NCI-H2227 (cell line): ENCODE data around the gene TMTC1.
"Not testable (repeated sequence)": the region's sequence is repeated elsewhere in the genome, so short reads cannot be mapped to it uniquely, and the experiment has no call there.

Experiments used
- DNase-seq: peaks from one replicate; lab custom pipeline; 2025; ENCODE audit not compliant: unreplicated experiment; lab: John Stamatoyannopoulos, UW

The TMTC1 gene

GRCh38 chr12:29578731-29579130 lies 205.0 kb downstream of the TMTC1 start:
- no peak for DNase-seq

GRCh38 chr12:29578070-29578469 lies 205.7 kb downstream of the TMTC1 start:
- no peak for DNase-seq

GRCh38 chr12:29574500-29574899 lies 209.2 kb downstream of the TMTC1 start:
- no peak for DNase-seq

DNA sequence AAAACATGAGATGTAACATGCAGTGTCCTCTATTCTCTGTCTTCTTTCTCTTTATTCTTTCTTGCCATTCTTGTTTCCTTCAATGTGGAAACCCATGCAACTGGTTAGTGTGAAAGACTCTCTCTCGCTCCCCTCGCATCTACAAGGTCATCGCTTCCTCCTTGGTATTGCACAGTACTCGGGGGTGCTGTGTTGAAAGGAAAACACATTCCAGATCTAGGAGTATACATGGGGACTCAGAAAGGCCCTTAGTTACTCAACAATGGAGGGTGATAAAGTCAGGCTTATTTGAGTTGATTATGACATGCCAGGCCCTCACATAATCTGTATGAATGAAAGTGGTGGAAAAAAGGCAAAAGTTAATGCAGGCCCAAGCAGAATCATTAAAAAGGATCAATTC lies 210.8 kb downstream of the TMTC1 start:
- DNase-seq = no peak

- DNase-seq = no peak
Observed at GRCh38 chr12:29572464-29572863, 211.3 kb downstream of the TMTC1 start.

DNA sequence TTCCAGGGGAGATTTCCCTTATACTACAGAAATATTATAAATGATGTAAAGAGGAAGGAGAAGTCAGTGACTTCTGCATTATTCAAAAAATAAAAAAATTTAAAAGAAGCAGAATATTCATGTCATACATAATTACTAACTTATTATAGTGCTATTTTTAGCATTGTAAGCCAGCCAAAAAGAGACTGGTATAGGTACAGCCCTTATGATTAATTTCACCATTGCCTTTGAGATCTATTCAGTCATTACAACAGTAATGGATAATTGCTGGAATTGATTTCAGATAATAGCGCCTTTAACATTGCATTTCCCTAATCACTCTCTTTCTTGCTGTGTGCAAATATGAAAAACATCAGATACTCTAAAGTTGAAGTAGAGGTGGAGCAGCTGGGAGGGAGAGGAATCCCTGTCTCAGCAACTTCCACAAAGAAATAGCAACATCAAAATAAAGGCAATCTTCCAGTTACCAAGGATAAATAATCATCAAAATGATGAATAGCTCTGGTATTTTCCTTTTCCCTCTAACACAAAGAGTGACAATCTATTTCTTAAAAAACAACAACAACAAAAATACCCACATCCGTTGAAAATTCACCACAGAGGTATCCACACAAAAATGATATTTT lies 214.5 kb downstream of the TMTC1 start:
- DNase-seq = no peak

- no peak for DNase-seq
Observed at GRCh38 chr12:29566441-29566840, 217.3 kb downstream of the TMTC1 start.

DNA sequence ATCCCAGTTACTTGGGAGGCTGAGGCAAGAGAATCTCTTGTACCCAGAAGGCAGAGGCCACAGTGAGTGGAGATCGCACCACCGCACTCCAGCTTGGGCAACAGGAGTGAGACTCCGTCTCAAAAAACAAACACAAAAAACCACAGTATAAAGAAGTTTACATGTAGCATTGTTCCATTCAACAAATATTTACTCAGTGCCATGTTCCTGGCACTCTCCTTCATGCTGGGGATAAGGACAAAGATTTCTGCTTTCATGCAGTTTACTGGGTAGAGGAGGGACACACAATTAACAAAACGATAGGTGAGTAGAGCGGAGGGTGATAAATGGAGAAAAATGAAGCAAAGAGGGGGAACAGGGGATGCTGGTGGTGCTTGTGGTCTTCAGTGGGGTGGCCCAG lies 218.0 kb downstream of the TMTC1 start:
- DNase-seq = no peak

DNA sequence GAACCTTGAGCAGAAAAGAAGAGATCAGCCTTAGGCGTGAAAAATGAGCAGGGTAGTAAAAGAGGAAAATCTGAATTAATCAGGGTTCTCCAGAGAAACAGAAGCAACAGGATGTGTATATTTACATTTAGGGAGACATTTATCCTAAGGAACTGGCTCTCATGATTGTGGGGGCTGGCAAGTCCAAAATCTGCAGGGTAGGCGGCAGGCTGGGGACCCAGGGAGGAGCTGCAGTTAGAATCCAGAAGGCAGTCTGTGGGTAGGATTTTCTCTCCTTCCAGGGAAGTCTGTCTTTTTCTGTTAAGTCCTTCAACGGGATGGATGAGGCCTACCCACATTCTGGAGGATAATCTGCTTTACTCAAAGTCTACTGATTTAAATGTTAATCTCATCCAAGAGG lies 218.8 kb downstream of the TMTC1 start:
- DNase-seq = no peak

GRCh38 chr12:29563636-29564035 lies 220.1 kb downstream of the TMTC1 start:
- DNase-seq = no peak

GRCh38 chr12:29563071-29563470 lies 220.7 kb downstream of the TMTC1 start:
- no peak for DNase-seq

DNA sequence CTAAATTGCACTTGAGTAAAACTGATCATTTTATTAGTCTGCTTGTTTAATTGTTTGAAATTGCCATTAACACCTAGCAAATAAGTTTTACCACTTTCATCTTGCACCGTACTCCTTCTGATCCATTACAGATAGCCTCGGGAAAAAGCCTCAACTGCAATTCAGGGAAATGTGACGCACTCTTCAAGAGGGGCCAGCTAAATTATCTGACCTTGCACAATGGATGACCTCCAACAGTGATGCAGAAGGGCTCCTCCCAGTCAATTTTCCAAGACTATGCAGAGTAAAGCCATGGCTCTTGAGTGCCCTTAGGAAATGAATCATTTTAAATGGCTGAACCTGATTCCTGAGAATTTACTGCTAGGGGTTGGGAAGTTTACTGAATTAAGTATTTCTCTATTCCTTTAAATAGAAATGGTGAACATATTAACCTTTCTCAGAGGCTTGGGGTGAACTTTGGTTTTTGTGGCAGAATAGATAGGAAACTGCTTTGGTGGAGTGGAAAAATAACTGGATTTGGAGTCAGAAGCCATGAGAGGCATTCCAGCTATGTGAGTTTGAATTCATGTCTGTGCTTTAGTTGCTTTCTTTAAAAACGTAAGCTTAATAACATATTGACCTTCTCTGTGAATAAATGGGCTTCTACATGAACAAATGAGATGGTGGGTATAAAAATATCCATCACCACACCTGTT lies 221.5 kb downstream of the TMTC1 start:
- DNase-seq = no peak

DNA sequence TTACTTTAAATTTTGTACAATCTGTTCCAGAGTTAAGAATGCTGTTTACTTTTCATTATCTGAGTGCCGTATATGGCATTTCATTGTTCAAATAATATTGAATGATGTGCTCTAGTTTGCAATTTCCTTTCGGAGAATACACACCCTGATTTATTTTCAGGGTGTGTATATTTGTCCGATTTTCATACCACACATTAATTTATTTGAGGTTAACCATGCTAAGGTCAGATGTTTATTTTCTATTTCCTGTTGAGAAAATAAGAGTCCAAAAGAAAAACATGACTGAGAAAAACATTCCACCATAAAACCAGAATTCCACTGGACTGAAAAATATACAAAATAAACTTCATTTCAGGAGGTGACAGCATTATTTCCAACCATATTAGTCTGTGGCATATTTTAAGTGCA lies 222.1 kb downstream of the TMTC1 start:
- no peak for DNase-seq

- DNase-seq = no peak
Observed at GRCh38 chr12:29559198-29559597, 224.5 kb downstream of the TMTC1 start.

DNA sequence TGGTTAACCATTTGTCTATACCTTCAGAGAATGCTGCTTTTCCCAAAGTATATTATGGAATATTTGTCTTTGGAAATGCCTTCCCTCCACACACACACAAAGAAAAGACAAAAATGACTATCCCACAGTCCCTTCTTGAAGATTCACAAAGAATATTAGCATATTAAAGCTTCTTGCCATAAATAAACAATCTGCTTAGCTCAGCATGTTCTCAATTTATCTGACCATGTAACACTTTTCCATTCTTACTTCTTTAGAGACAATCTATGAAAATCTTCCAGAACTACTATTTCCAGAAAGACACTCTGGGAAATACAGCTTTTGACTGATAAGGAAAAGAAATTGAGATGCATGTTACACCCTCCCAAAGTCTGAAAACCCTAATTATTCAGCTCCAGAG lies 227.4 kb downstream of the TMTC1 start:
- no peak for DNase-seq

DNA sequence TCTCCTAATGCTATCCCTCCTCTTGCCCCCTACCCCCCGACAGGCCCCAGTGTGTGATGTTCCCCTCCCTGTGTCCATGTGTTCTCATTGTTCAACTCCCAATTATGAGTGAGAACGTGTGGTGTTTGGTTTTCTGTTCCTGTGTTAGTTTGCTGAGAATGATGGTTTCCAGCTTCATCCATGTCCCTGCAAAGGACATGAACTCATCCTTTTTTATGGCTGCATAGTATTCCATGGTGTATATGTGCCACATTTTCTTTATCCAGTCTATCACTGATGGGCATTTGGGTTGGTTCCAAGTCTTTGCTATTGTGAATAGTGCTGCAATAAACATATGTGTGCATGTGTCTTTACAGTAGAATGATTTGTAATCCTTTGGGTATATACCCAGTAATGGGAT lies 228.3 kb downstream of the TMTC1 start:
- DNase-seq = not testable (repeated sequence)

- no peak for DNase-seq
Observed at GRCh38 chr12:29552994-29553748, 230.6 kb downstream of the TMTC1 start.

GRCh38 chr12:29552324-29552927 lies 231.3 kb downstream of the TMTC1 start:
- peak; percentile 1 for DNase-seq

DNA sequence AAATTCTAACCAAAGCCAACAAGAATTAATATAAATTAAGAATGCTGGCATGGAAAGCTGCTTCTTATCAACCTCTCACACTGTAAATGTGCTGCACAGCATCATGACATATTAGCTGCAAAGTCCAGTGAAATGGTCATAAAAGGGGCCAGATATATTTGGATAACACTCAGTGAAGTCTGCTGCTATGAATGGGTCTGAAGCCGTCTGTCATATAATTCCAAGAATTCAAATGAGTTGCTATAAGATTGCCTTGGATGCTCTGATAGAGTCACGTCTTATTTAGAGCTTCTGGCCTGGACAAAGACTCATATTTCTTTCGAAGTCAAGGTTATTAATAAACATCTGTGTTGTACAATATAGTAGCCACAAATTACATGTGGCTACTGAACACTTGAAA lies 231.9 kb downstream of the TMTC1 start:
- no peak for DNase-seq

DNA sequence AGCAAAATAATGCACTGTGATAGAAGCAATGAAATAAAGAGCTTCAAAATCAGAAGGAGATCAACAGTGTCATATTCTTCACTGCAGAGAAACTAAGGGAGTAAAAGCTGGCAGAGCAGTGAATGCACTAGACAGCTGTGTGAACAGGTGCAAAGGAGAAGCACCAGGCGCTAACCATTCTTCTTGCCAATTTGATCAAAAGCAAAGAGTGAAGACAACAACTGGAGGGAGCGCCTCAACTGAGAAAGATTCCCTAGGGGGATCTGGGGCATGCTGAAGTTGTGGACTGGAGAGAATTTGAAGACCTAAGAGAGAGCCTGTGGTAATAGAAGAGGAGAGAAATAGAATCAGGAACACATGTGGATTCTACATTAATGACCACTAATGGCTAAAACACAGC lies 235.9 kb downstream of the TMTC1 start:
- no peak for DNase-seq

DNA sequence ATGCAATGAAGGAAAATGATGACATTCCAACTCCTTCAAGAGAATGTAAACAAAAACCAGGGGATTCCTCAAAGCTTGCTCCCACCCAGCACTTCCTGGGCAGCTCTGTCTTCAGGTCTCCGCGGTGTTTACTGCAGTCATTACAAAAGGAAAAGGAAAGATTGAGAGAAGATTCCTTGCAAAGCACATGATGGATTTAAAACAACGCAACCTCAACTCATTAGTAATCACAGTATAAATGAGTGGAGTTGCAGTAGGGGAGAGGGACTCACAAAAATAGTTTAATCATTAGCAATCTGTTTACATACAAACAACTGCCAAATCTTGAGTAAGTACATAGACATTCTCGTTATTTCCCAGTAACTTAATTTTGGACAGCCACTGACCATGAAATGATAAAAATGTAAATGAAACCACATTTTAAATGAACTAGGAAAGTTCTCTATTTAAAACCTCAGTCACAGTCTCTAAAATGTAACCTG lies 236.6 kb downstream of the TMTC1 start:
- DNase-seq = no peak

- DNase-seq = no peak
Observed at GRCh38 chr12:29546000-29546399, 237.7 kb downstream of the TMTC1 start.
